GM13977 (cell line): ENCODE measurements around the gene EXOC4.

Source experiments
- DNase-seq: peaks from one replicate; pipeline ENCODE4 v3.0.0; 2012; ENCODE audit warnings: low spot score
- CTCF ChIP-seq: IDR thresholded peaks from 2 replicates; pipeline ENCODE4 v1.5.1; 2012; ENCODE audit warnings: mild to moderate bottlenecking, control low read depth; ENCODE audit not compliant: insufficient read depth; ENCODE audit errors: extremely low read depth, missing control alignments
- in situ Hi-C: fragments of 300-500 bp; cut with MboI; formaldehyde crosslinking; loops from one replicate; pipeline ENCODE4 v1.12.0; 2022; ENCODE audit warnings: low sequenced_read_pairs, low pct_unique_long_range_greater_than_20kb, mixed read lengths, inconsistent platforms; ENCODE audit not compliant: unreplicated experiment

EXOC4 gene

DNA sequence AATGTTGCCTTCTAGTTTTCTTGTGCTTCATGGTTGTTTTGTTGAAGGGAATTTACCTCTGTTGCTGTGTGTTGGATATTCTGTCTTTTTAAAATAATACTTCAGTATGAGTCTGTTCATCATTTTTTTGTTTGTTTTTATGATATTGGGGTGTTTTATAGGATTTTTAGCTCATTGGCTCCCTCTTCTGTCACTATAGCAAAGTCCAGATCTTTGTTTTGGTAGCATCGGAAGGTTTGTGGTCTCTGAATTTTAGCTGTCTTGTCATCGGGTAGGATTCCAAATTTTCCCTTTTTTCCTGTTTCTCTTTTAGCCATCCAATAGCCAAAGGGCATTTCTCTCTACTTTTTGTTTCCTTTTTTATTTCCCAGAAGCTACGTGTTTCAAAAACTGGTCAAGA is 91.4 kb downstream of the EXOC4 start:
- DNase-seq = no peak
- peak; percentile 53 for TF ChIP-seq CTCF
- in situ Hi-C loops = no loop called here

- TF ChIP-seq CTCF = no peak
- in situ Hi-C loops = no loop called here
- no peak for DNase-seq
Measured at GRCh38 chr7:133345690-133346421, 93.0 kb downstream of the EXOC4 start.

GRCh38 chr7:133348250-133348649 is 95.4 kb downstream of the EXOC4 start:
- in situ Hi-C loops = no loop called here
- DNase-seq = no peak
- no peak for TF ChIP-seq CTCF

GRCh38 chr7:133349101-133349500 is 96.2 kb downstream of the EXOC4 start:
- TF ChIP-seq CTCF = no peak
- no peak for DNase-seq

GRCh38 chr7:133352430-133352829 is 99.6 kb downstream of the EXOC4 start:
- in situ Hi-C loops = no loop called here
- DNase-seq = no peak
- TF ChIP-seq CTCF = no peak

More at GRCh38 chr7:133349101-133349500, 96.2 kb downstream of the EXOC4 start:
- in situ Hi-C loops = no loop called here

GRCh38 chr7:133353775-133354174 is 100.9 kb downstream of the EXOC4 start:
- in situ Hi-C loops = no loop called here
- no peak for TF ChIP-seq CTCF

More at GRCh38 chr7:133353775-133354174, 100.9 kb downstream of the EXOC4 start:
- DNase-seq = no peak
